OCI-LY7 (cell line): ENCODE measurements around the gene CD2BP2. TPM values are rescaled to one million over a fixed set of nuclear protein-coding genes. Genes with fewer than 3 reads are reported as not detected.

Experiments used
- BruUV-seq: library from RNA; stranded (reverse); fragments of 400-500 nt; replicated peaks from 2 replicates; lab custom pipeline; 2021; lab: Mats Ljungman, UMichigan
- CTCF ChIA-PET: fragments of 300-600 bp; sonication (Branson Sonifier 250); formaldehyde crosslinking; loops from one replicate; lab custom pipeline; 2022; ENCODE audit warnings: antibody characterized with exemption; ENCODE audit not compliant: unreplicated experiment; lab: Charles Lee
- POLR2A ChIA-PET: fragments of 300-600 bp; sonication (Branson Sonifier 250); formaldehyde crosslinking; loops from one replicate; lab custom pipeline; 2022; ENCODE audit warnings: antibody characterized with exemption; lab: Charles Lee
- DNase-seq: peaks from one replicate; pipeline ENCODE4 v3.0.0-alpha.2; 2015; ENCODE audit warnings: low spot score
- H2AFZ ChIP-seq: fragments of 200-600 bp; sonication (generic), shearing (Covaris generic); 2 replicates; pipeline ENCODE4 v1.6.1; 2014; ENCODE audit warnings: mild to moderate bottlenecking, antibody characterized with exemption, low read length, moderate library complexity
- H3K27ac ChIP-seq: fragments of 200-600 bp; sonication (generic); 2 replicates; pipeline ENCODE4 v1.5.1; 2014; ENCODE audit warnings: mixed run types, low read depth, mild to moderate bottlenecking, moderate library complexity, low read length, inconsistent platforms; ENCODE audit not compliant: poor library complexity, severe bottlenecking
- H3K36me3 ChIP-seq: fragments of 200-600 bp; sonication (generic); 2 replicates; pipeline ENCODE4 v1.6.1; 2014; ENCODE audit warnings: mild to moderate bottlenecking, antibody characterized with exemption, low read length, moderate library complexity, mixed read lengths; ENCODE audit not compliant: insufficient read depth
- H3K4me1 ChIP-seq: fragments of 200-600 bp; sonication (generic); 2 replicates; pipeline ENCODE4 v1.5.1; 2014; ENCODE audit warnings: mild to moderate bottlenecking, low read length; ENCODE audit not compliant: insufficient read depth, poor library complexity, severe bottlenecking
- H3K4me2 ChIP-seq: fragments of 200-600 bp; sonication (generic); 2 replicates; pipeline ENCODE4 v1.6.1; 2014; ENCODE audit warnings: mild to moderate bottlenecking, low read length
- H3K4me3 ChIP-seq: fragments of 200-600 bp; sonication (generic); 2 replicates; pipeline ENCODE4 v1.5.1; 2014; ENCODE audit warnings: mild to moderate bottlenecking, low read depth, low read length; ENCODE audit not compliant: poor library complexity, severe bottlenecking
- H3K79me2 ChIP-seq: fragments of 200-600 bp; sonication (generic); 2 replicates; pipeline ENCODE4 v1.6.1; 2016; ENCODE audit warnings: low read depth, mild to moderate bottlenecking, low read length, moderate library complexity, mixed read lengths; ENCODE audit not compliant: insufficient read depth
- H3K9me2 ChIP-seq: fragments of 200-600 bp; sonication (generic); 2 replicates; pipeline ENCODE4 v1.6.1; 2016; ENCODE audit warnings: mild to moderate bottlenecking, low read length, mixed read lengths; ENCODE audit not compliant: insufficient read depth
- H3K9me3 ChIP-seq: fragments of 200-600 bp; sonication (generic); 2 replicates; pipeline ENCODE4 v1.6.1; 2014; ENCODE audit warnings: mild to moderate bottlenecking, mixed run types, low read length, mixed read lengths
- H4K20me1 ChIP-seq: fragments of 200-600 bp; sonication (generic); 2 replicates; pipeline ENCODE4 v1.6.1; 2014; ENCODE audit warnings: mild to moderate bottlenecking, antibody characterized with exemption, low read length, moderate library complexity, mixed read lengths; ENCODE audit not compliant: insufficient read depth
- CTCF ChIP-seq: fragments of 200-600 bp; sonication (generic); conservative IDR thresholded peaks from 2 replicates; pipeline ENCODE4 v1.5.1; 2014; ENCODE audit warnings: mild to moderate bottlenecking, antibody characterized with exemption, low read length, moderate library complexity, mixed read lengths
- EZH2phosphoT487 ChIP-seq: fragments of 200-600 bp; sonication (generic); IDR thresholded peaks from 2 replicates; pipeline ENCODE4 v1.6.1; 2018; ENCODE audit warnings: low read depth, borderline replicate concordance, mild to moderate bottlenecking, mixed run types, antibody characterized with exemption, low read length, moderate library complexity, mixed read lengths
- intact Hi-C: fragments of 100-400 bp; cut with micrococcal nuclease; formaldehyde crosslinking; loops from one replicate; pipeline ENCODE4 v1.10.0; 2022; ENCODE audit not compliant: unreplicated experiment
- total RNA-seq, 2 experiments: library from RNA; depleted of rRNA in 1 of 2; stranded (reverse); fragments of >200 nt in 1 of 2; shearing (Covaris generic) in 1 of 2; gene quantifications; 2 replicates each; pipeline ENCODE4 v1.2.3, GENCODE V29; 2014 to 2022

CD2BP2 gene
- total RNA-seq, 2 experiments from 2014 or later, result 69.2 to 111 TPM

GRCh38 chr16:30377812-30378235 is 22.7 kb upstream of the CD2BP2 start:
- intact Hi-C loops, result loop anchor here (1.0 to 10.0 kb wide), 3 partner anchors 17 to 383 kb away; partner anchors contain the start of genes HIRIP3, INO80E and ZNF48
- peak overlapping the region; percentile 47; the same call in 1 of the 2 replicates for H2AFZ ChIP-seq

GRCh38 chr16:30377050-30377811 is 22.1 kb upstream of the CD2BP2 start:
- no peak for DNase-seq
- H3K4me1 ChIP-seq, result peaks cover 52% of the 10 kb centered on the region
- no peak overlapping the region; the same call in 1 of the 2 replicates for H2AFZ ChIP-seq
- H3K36me3 ChIP-seq, result peaks cover 21% of the 10 kb centered on the region
- ChIA-PET CTCF (interaction anchor here (0.6 kb wide), 1 partner anchor 248 kb away, joined by 5 read pairs; no protein-coding TSS in a partner anchor), POLR2A (interaction anchor here (0.7 to 1.1 kb wide), 2 partner anchors 20 to 35 kb away, joined by 3 to 5 read pairs; no protein-coding TSS in a partner anchor)
- peak overlapping the region; percentile 100 for H3K4me2 ChIP-seq
- intact Hi-C loops, result loop anchor here (10.0 kb wide), 1 partner anchor 382 kb away; the partner anchor contains the start of genes HIRIP3 and INO80E
- H3K4me3 ChIP-seq, result peak overlapping the region; percentile 74
- H3K27ac ChIP-seq, result peak overlapping the region; percentile 97
- TF ChIP-seq EZH2phosphoT487, result no peak
- TF ChIP-seq CTCF, result no peak
- BruUV-seq, result no TSS peak
- H3K9me2 ChIP-seq, result no peaks in the 10 kb centered on the region
- no peaks in the 10 kb centered on the region for H3K9me3 ChIP-seq
- H3K79me2 ChIP-seq, result peaks cover 31% of the 10 kb centered on the region; the same call in 1 of the 2 replicates
- no peaks in the 10 kb centered on the region for H4K20me1 ChIP-seq

More at GRCh38 chr16:30377812-30378235, 22.7 kb upstream of the CD2BP2 start:
- Histone ChIP-seq H3K9me3 (no peaks in the 10 kb centered on the region), H4K20me1 (no peaks in the 10 kb centered on the region), H3K4me2 (peak overlapping the region; percentile 100), H3K79me2 (peaks cover 31% of the 10 kb centered on the region; the same call in 1 of the 2 replicates), H3K36me3 (peaks cover 21% of the 10 kb centered on the region), H3K9me2 (no peaks in the 10 kb centered on the region), H3K27ac (peak overlapping the region; percentile 97), H3K4me3 (peak overlapping the region; percentile 74), H3K4me1 (peaks cover 50% of the 10 kb centered on the region)
- DNase-seq, result peak; percentile 86
- BruUV-seq, result no TSS peak
- ChIA-PET CTCF (interaction anchor here (0.6 kb wide), 1 partner anchor 247 kb away, joined by 5 read pairs; no protein-coding TSS in a partner anchor), POLR2A (interaction anchor here (0.7 kb wide), 1 partner anchor 20 kb away, joined by 5 read pairs; no protein-coding TSS in a partner anchor)
- TF ChIP-seq EZH2phosphoT487 (no peak), CTCF (no peak)
